Inflammatory macrophage (primary cell): Measurements from ENCODE around the gene MYO3B.

Source experiments
- DNase-seq, 2 donors: peaks; one replicate each; pipeline ENCODE4 v3.0.0-alpha.2; 2020 to 2022

The MYO3B gene

DNA sequence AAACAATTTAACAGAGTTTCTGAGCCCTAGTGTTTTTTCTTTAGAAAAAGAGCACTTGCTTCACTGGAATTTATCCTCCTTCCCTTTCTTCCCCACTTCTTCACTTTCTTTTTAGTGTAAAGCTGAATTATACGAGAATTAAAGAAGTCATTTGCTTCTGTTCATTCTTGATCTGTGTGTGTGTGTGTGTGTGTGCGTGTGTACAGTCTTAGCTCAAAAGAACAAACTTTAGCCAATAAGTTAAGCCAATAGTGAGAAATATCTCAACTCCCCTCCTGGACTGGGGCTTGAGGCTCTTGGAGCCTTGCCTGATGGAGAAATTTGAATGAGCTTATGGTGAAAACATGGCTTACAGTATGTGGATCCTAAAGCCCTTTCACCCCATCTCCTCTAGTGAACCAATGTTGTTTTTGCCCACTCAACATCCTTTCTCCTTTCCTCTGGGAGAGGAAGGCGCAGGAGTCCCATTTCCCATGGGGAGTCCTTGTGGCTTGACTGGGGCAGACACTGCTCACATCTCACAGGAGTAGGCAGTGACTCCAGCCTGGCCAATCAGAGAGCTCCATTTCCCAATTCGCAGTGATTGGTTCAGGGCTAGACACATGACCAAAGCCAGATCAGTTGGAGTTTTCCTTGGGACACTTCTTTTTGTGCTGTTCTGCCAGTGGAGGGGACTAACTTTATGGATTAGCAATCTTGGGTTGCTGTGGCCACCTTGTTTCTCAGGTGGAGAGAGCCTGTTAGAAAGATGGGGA, 16.3 kb upstream of the MYO3B start:
- DNase-seq, result no peak

- no peak for DNase-seq
Observed at GRCh38 chr2:170162271-170162632, 15.7 kb upstream of the MYO3B start.

- DNase-seq, result peak; percentile 5 to 17
Observed at GRCh38 chr2:170163411-170164065, 14.4 kb upstream of the MYO3B start.

GRCh38 chr2:170165129-170165528, 12.8 kb upstream of the MYO3B start:
- DNase-seq, result no peak

DNA sequence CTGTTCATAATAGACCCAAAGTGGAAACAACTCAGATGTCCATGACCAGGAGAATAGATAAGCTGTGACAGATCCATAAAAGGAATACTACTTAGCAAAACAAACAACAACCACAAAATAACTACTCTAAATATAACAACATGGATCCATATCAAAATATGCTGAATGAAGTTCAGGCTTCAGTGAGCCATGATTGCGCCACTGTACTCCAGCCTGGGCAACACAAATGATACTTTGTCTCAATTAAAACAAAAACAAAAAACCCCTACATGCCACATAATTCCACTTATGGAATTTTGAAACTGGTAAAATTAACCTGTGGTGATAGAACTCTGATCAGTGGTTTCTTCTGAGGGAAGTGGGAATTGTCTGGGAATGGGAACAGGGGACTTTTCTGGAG, 11.2 kb upstream of the MYO3B start:
- no peak for DNase-seq

- no peak for DNase-seq
Observed at GRCh38 chr2:170170281-170171040, 7.5 kb upstream of the MYO3B start.

- no peak for DNase-seq
Observed at GRCh38 chr2:170176212-170176611, 1.7 kb upstream of the MYO3B start.

GRCh38 chr2:170180031-170180566, 2.2 kb downstream of the MYO3B start:
- no peak for DNase-seq

- DNase-seq, result no peak
Observed at GRCh38 chr2:170181602-170182001, 3.7 kb downstream of the MYO3B start.

GRCh38 chr2:170185319-170185718, 7.4 kb downstream of the MYO3B start:
- no peak for DNase-seq

DNA sequence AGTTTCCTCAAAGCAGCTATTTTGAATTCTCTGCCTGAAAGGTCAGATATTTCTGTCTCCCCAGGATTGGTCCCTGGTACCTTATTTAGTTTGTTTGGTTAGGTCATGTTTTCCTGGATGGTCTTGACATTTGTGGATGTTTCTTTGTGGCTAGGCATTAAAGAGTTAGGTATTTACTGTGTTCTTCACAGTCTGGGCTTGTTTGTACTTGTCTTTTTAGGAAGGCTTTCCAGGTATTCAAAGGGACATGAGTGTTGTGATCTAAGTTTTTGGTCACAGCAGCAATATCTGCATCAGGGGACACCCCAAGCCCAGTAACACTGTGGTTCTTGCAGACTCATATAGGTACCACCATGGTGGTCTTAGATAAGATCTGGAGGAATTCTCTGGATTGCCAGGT, 11.8 kb downstream of the MYO3B start:
- no peak for DNase-seq

DNA sequence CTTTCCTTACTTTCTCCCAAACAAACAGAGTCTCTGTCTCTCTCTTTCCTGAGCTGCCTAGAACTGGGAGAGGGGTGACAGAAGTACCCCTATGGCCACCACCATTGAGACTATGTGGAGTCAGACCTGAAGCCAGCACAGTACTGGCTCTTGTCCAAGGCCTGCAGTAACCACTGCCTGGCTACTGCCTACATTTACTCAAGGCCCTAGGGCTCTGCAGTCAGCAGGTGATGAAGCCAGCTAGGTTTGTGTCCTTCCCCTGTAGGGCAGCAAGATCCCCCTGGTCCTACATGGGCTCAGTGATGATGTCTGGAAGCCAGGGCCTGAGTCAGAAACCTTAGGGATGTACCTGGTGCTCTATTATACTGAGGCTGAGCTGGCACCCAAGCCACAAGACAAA, 12.2 kb downstream of the MYO3B start:
- DNase-seq, result no peak

- DNase-seq, result no peak
Observed at GRCh38 chr2:170191166-170191866, 13.4 kb downstream of the MYO3B start.

DNA sequence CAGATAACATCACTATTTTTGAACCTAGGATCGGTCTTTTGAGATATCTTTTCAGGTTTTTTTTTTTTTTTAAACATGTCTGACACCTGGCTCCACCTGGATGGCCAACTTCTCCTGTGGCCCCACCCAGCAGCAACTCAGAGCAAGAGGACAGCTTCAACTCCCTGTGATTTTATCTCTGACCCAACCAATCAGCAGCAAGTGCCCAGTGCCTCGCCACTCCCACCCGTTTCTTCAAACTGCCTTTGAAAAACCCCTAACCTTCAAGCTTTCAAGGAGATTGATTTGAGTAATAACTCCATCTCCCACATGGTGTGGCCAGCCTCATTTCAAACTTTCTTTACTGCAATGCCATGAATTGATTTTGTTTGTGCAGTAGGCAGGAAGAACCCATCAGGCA, 19.0 kb downstream of the MYO3B start:
- DNase-seq, result no peak

GRCh38 chr2:170201275-170201674, 23.3 kb downstream of the MYO3B start:
- DNase-seq, result no peak

DNA sequence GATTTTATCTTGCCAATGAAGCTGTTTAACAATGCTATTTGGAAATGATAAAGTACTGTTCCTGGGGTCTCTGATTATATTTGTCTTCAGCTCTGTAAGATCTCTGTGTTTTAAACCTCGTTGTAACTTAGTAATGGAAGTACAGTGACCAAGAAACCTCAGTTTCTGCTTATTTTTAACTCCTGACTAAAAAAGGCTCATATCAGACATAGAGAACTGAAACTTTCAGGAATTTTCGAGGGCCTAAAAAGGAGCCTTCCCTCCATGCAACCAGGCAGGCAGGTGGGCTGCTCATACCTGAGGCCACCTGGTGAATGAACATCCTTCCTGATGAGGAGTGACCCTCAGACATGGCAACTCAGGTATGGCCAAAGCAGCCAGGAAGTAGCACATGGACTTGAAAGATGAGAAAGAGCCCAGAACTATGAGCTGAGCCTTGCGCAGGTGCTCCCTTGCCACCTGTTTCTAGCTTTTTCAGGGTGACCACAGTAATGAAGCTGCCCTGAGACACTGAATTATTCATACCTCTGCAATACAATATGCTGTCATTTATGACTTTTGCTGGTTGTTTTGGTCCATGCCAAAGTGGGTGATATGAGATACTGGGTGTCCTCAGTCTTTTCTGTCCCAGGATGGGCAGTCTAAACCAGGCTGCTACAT, 23.9 kb downstream of the MYO3B start:
- no peak for DNase-seq

DNA sequence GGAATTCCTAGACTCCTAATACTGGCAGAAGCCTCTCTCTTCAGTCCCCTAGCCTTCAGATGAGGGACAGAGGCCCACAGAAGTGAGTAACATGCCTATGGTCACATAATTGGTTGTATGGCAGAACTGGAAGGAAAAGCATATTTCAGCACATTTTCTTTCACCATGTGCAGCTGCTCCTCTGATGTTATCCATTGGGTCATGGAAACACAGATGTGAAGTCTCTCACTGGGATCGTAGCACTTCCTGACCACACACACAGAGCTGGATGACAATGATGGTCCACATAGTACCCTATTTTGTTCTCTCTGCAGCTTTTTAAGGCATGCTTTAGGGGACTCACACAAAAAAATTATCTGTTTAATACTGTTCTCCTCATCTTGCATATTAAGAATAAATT, 24.5 kb downstream of the MYO3B start:
- DNase-seq, result no peak

DNA sequence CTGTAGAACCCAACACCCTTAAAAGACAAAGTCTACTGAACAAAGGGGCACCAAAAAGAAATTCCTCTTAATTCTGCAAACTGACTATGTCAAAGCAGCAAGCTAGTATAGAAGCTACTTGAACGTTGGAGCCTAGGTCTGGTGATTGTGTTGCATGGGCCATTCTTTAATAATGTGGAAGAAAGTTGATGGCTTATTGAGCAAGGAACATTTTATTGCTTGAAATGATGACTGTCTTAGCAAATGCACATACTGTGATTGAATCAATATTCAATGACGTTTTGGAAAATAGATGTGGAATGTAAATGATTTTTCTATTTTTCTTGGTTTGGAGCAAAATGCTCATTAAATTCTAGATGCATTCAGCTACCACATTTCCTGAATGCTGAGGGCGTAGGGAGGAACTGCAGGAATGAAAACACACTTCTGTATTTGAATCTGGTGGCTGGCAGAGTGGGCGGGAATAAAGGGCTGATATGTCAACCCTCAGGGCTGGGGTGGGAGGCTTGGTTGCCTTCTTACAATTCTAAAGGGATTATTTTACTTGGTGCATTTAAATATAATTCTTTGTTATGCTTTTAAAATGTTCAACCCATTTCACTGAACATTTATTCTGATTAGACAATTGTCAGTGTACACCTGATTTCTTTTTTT, 26.5 kb downstream of the MYO3B start:
- peak; percentile 25 to 58 for DNase-seq

- DNase-seq, result peak; percentile 8 to 15
Observed at GRCh38 chr2:170206246-170206645, 28.3 kb downstream of the MYO3B start.

GRCh38 chr2:170206805-170207407, 29.0 kb downstream of the MYO3B start:
- DNase-seq, result no peak

- DNase-seq, result no peak
Observed at GRCh38 chr2:170207901-170208300, 30.0 kb downstream of the MYO3B start.
